Endodermal cell (in vitro differentiated cells): ENCODE measurements around the gene HHAT. TPM values are rescaled to one million over a fixed set of nuclear protein-coding genes. Genes with fewer than 3 reads are reported as not detected.
A peak's percentile ranks its signal among the peaks of the same experiment; 100 is the strongest.

Experiments used
- DNase-seq: peaks from one replicate; pipeline ENCODE4 v3.0.0-alpha.2; 2017
- H3K27ac ChIP-seq: 2 replicates; pipeline ENCODE4 v1.5.1; 2013; ENCODE audit warnings: mild to moderate bottlenecking, low read depth, low read length, moderate library complexity
- H3K27me3 ChIP-seq: 2 replicates; pipeline ENCODE4 v1.6.1; 2013; ENCODE audit warnings: mild to moderate bottlenecking, low read length, moderate library complexity; ENCODE audit not compliant: insufficient read depth, control insufficient read depth, poor library complexity, severe bottlenecking
- H3K36me3 ChIP-seq: 2 replicates; pipeline ENCODE4 v1.7.0; 2013; ENCODE audit warnings: mild to moderate bottlenecking, low read length, moderate library complexity; ENCODE audit not compliant: control insufficient read depth, insufficient read depth
- H3K4me1 ChIP-seq: one replicate; pipeline ENCODE4 v1.7.0; 2013; ENCODE audit warnings: low read length; ENCODE audit not compliant: control insufficient read depth, insufficient read depth
- H3K4me3 ChIP-seq: 2 replicates; pipeline ENCODE4 v1.5.1; 2013; ENCODE audit warnings: mild to moderate bottlenecking, low read length, moderate library complexity
- H3K9ac ChIP-seq: 2 replicates; pipeline ENCODE4 v1.6.1; 2013; ENCODE audit warnings: mild to moderate bottlenecking, low read length, moderate library complexity; ENCODE audit not compliant: poor library complexity, severe bottlenecking; ENCODE audit errors: extremely low read depth
- H3K9me3 ChIP-seq: 2 replicates; pipeline ENCODE4 v1.6.1; 2013; ENCODE audit warnings: mild to moderate bottlenecking, low read length, moderate library complexity; ENCODE audit not compliant: control insufficient read depth
- H3K27ac Mint-ChIP-seq: 2 replicates; pipeline ENCODE4 v1.8.0; 2020; ENCODE audit warnings: mixed read lengths
- H3K27me3 Mint-ChIP-seq: 2 replicates; pipeline ENCODE4 v1.8.0; 2021; ENCODE audit warnings: mild to moderate bottlenecking, mixed read lengths; ENCODE audit not compliant: insufficient read depth
- H3K36me3 Mint-ChIP-seq: 2 replicates; pipeline ENCODE4 v1.8.0; 2020; ENCODE audit warnings: low read depth, mixed read lengths
- H3K4me1 Mint-ChIP-seq: 2 replicates; pipeline ENCODE4 v1.8.0; 2020; ENCODE audit warnings: mixed read lengths
- H3K4me3 Mint-ChIP-seq: 2 replicates; pipeline ENCODE4 v1.8.0; 2020; ENCODE audit warnings: mild to moderate bottlenecking, moderate library complexity, mixed read lengths
- H3K9me3 Mint-ChIP-seq: 2 replicates; pipeline ENCODE4 v1.8.0; 2020; ENCODE audit warnings: mild to moderate bottlenecking, mixed read lengths
- CTCF ChIP-seq: fragments of 200-600 bp; sonication (generic); conservative IDR thresholded peaks from 2 replicates; pipeline ENCODE4 v1.5.0; 2021; ENCODE audit warnings: antibody characterized with exemption, mild to moderate bottlenecking
- WGBS, 2 experiments: methylation state at CpG; one replicate each; pipeline versions ENCODE4 v1.1.5 to v1.1.7; 2013; ENCODE audit warnings: missing lambda C conversion rate in 2 of 2, mixed read lengths in 1 of 2; ENCODE audit not compliant: insufficient coverage in 1 of 2, insufficient read length in 1 of 2; 5-methylcytosine and 5-hydroxymethylcytosine counted together
- total RNA-seq, 2 donors: library from RNA; stranded (reverse); fragmentation: NEBNext Ultra II Directional in 1 of 2; extraction: Animal tissue kit (Norgen Biotek cat#: 25700) in 1 of 2; gene quantifications; 2 replicates in 1 of 2; 3 replicates in 1 of 2; pipeline ENCODE4 v1.2.1, GENCODE V29; 2021

HHAT gene
- total RNA-seq, 2 donors from 2014 or later = 6.9 to 9.8 TPM

GRCh38 chr1:210711825-210712612 is 383.3 kb downstream of the HHAT start:
- Histone ChIP-seq H3K27me3 (no peaks in the 10 kb centered on the region), H3K4me1 (no peaks in the 10 kb centered on the region), H3K36me3 (no peaks in the 10 kb centered on the region), H3K9me3 (no peaks in the 10 kb centered on the region), H3K4me3 (no peak overlapping the region), H3K9ac (no peak overlapping the region), H3K27ac (no peak overlapping the region)
- TF ChIP-seq CTCF = peak; percentile 75
- peak; percentile 65 for DNase-seq
- Mint-ChIP-seq H3K9me3 (no peaks in the 10 kb centered on the region), H3K27me3 (no peaks in the 10 kb centered on the region), H3K36me3 (no peaks in the 10 kb centered on the region), H3K27ac (no peak overlapping the region), H3K4me3 (no peak overlapping the region), H3K4me1 (peaks cover 6% of the 10 kb centered on the region)
- whole genome bisulfite sequencing, 2 experiments = 80 to 83% methylated on average over 6 to 7 of the region's 7 CpGs

- no peak overlapping the region for H3K4me3 ChIP-seq
- H3K4me1 ChIP-seq = no peaks in the 10 kb centered on the region
- H3K27ac ChIP-seq = no peak overlapping the region
- no peak overlapping the region for H3K9ac ChIP-seq
- Mint-ChIP-seq H3K36me3 (no peaks in the 10 kb centered on the region), H3K27ac (no peak overlapping the region), H3K9me3 (no peaks in the 10 kb centered on the region), H3K27me3 (no peaks in the 10 kb centered on the region), H3K4me3 (no peak overlapping the region), H3K4me1 (peaks cover 6% of the 10 kb centered on the region)
- H3K9me3 ChIP-seq = no peaks in the 10 kb centered on the region
- DNase-seq = no peak
- no peaks in the 10 kb centered on the region for H3K27me3 ChIP-seq
- H3K36me3 ChIP-seq = no peaks in the 10 kb centered on the region
- TF ChIP-seq CTCF = no peak
Observed at GRCh38 chr1:210715072-210715471, 386.4 kb downstream of the HHAT start.

- Histone ChIP-seq H3K9ac (no peak overlapping the region), H3K27ac (no peak overlapping the region), H3K4me3 (no peak overlapping the region), H3K27me3 (peaks cover 11% of the 10 kb centered on the region), H3K9me3 (no peaks in the 10 kb centered on the region), H3K36me3 (no peaks in the 10 kb centered on the region), H3K4me1 (peaks cover 2% of the 10 kb centered on the region)
- Mint-ChIP-seq H3K36me3 (no peaks in the 10 kb centered on the region), H3K4me3 (no peak overlapping the region), H3K27me3 (peaks cover 3% of the 10 kb centered on the region), H3K27ac (no peak overlapping the region), H3K4me1 (peaks cover 5% of the 10 kb centered on the region), H3K9me3 (no peaks in the 10 kb centered on the region)
- 67% methylated on average over 1 of the region's 1 CpG; no CpG with 5 or more reads in 1 of the 2 experiments for WGBS, 2 experiments
- DNase-seq = no peak
- no peak for TF ChIP-seq CTCF
Observed at GRCh38 chr1:210722410-210723081, 393.8 kb downstream of the HHAT start.
